ENCODE data around the gene STXBP5L.

Gene STXBP5L

DNA sequence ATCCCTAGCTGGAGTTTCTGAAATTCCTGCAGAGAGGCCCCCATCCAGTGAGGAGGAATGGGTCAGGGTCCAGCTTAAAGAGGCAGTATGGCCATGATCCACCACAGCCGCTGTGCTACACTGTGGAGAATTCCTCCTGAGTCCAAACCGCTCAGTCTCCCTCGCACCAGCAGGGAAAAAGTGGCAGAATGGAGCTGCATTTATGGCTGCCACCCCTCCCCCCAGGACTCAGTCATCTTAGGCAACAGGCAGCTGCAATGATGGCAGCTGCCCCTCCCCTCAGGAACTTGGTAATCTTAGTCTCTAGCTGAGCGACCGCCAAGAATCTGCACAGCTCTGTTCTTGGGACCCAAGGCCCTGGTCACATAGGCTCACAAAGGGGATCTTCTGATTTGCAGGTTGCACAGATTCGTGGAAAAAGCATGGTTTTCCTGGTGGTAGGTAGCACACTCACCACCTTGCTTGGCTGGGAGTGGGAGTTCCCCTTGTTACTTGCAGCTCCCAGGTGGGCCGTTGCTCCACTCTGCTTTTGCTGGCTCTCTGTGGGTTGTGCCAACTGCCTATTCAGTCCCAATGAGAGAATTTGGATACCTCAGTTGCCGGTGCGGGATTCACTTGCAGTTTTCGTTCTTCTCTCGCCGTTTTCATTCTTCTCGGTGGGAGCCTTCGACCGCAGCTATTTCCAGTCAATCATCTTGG is 204.1 kb downstream of the STXBP5L start:
- TF ChIP-seq, protein P1, sequence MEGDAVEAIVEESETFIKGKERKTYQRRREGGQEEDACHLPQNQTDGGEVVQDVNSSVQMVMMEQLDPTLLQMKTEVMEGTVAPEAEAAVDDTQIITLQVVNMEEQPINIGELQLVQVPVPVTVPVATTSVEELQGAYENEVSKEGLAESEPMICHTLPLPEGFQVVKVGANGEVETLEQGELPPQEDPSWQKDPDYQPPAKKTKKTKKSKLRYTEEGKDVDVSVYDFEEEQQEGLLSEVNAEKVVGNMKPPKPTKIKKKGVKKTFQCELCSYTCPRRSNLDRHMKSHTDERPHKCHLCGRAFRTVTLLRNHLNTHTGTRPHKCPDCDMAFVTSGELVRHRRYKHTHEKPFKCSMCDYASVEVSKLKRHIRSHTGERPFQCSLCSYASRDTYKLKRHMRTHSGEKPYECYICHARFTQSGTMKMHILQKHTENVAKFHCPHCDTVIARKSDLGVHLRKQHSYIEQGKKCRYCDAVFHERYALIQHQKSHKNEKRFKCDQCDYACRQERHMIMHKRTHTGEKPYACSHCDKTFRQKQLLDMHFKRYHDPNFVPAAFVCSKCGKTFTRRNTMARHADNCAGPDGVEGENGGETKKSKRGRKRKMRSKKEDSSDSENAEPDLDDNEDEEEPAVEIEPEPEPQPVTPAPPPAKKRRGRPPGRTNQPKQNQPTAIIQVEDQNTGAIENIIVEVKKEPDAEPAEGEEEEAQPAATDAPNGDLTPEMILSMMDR (conservative IDR thresholded peaks at IDR 0.05; ENCODE audit: low read length): no peak
- TF ChIP-seq EZH2phosphoT487 (IDR thresholded peaks at IDR 0.05; ENCODE audit: borderline replicate concordance): no peak
- Histone ChIP-seq H3K4me1 (ENCODE audit: insufficient read depth, low read length, poor library complexity, severe bottlenecking) (no peaks in the 10 kb centered on the region), H3K9me3 (ENCODE audit: insufficient read depth, low read depth, low read length) (no peaks in the 10 kb centered on the region), H3K36me3 (ENCODE audit: insufficient read depth, low read length) (no peaks in the 10 kb centered on the region), H3K4me2 (ENCODE audit: low read depth, low read length, poor library complexity, severe bottlenecking) (no peak overlapping the region), H3K9ac (ENCODE audit: low read depth, low read length, poor library complexity, severe bottlenecking) (no peak overlapping the region), H3F3A (ENCODE audit: low read depth) (no peaks in the 10 kb centered on the region), H4K20me1 (ENCODE audit: insufficient read depth, low read length, poor library complexity, severe bottlenecking) (no peaks in the 10 kb centered on the region), H3K4me3 (ENCODE audit: low read length, poor library complexity, severe bottlenecking) (no peak overlapping the region), H3K9me2 (replicated peaks; ENCODE audit: low read depth, low read length) (no peaks in the 10 kb centered on the region), H3K27me3 (ENCODE audit: insufficient read depth, low read length, poor library complexity, severe bottlenecking) (no peaks in the 10 kb centered on the region), H3K79me2 (ENCODE audit: insufficient read depth, low read length) (no peaks in the 10 kb centered on the region), H2AFZ (ENCODE audit: low read length) (no peak overlapping the region)

DNA sequence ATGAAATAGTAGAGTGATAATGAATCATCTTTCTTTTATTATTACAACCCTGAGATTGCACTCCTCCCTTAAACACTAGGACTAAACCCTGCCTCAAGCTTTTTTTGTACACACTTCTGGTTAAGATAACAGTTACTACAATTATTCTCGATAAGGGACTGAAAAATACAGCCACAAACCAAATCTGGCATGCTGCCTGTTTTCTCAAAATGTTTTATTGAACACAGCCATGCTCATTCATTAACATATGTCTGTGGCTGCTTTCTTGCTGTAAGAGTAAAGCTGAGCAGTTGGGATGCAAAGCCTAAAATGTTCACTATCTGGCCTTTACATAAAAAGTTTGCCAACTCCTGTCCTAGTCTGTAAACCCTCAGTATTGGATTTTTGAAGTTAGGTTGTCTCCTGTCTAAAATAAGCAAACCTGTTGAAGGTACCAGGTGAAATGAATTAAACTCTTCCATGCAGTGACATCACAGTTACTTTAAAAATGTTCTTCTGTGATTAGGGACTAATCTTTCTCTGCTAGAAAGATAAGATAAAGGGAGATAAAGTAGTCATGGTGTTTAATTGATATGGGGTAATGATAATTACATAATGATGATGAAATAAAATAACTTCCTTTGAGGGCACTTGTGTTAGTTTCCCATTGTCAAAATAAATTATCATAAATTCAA is 218.2 kb downstream of the STXBP5L start:
- Histone ChIP-seq H3K9me3 (ENCODE audit: insufficient read depth, low read depth, low read length) (no peaks in the 10 kb centered on the region), H3K27me3 (ENCODE audit: insufficient read depth, low read length, poor library complexity, severe bottlenecking) (no peaks in the 10 kb centered on the region), H3K4me2 (ENCODE audit: low read depth, low read length, poor library complexity, severe bottlenecking) (no peak overlapping the region), H3F3A (ENCODE audit: low read depth) (no peaks in the 10 kb centered on the region), H3K4me1 (ENCODE audit: insufficient read depth, low read length, poor library complexity, severe bottlenecking) (no peaks in the 10 kb centered on the region), H3K4me3 (ENCODE audit: low read length, poor library complexity, severe bottlenecking) (no peak overlapping the region), H4K20me1 (ENCODE audit: insufficient read depth, low read length, poor library complexity, severe bottlenecking) (no peaks in the 10 kb centered on the region), H3K9ac (ENCODE audit: low read depth, low read length, poor library complexity, severe bottlenecking) (no peak overlapping the region), H2AFZ (ENCODE audit: low read length) (no peak overlapping the region), H3K9me2 (replicated peaks; ENCODE audit: low read depth, low read length) (no peaks in the 10 kb centered on the region), H3K36me3 (ENCODE audit: insufficient read depth, low read length) (no peaks in the 10 kb centered on the region), H3K79me2 (ENCODE audit: insufficient read depth, low read length) (no peaks in the 10 kb centered on the region)
- no peak for TF ChIP-seq EZH2phosphoT487 (IDR thresholded peaks at IDR 0.05; ENCODE audit: borderline replicate concordance)
- TF ChIP-seq, protein P1 (conservative IDR thresholded peaks at IDR 0.05; ENCODE audit: low read length): no peak

DNA sequence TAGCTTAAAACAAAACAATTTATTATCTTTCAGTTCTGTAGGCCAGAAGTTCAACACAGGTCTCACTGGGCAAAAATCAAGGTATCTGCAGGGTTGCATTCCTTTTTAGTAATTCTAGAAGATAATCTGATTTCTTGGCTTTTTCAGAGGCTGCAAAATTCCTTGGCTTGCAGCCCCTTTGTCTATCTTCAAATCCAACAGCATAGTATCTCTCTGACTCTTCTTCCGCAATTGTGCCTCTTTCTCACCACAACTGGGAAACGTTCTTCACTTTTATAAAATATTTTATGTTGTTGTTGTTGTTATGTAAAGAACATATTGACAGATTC is 218.7 kb downstream of the STXBP5L start:
- Histone ChIP-seq H3K9ac (ENCODE audit: low read depth, low read length, poor library complexity, severe bottlenecking) (no peak overlapping the region), H3K36me3 (ENCODE audit: insufficient read depth, low read length) (no peaks in the 10 kb centered on the region)
- TF ChIP-seq, protein P1 (conservative IDR thresholded peaks at IDR 0.05; ENCODE audit: low read length): no peak
- no peak for TF ChIP-seq EZH2phosphoT487 (IDR thresholded peaks at IDR 0.05; ENCODE audit: borderline replicate concordance)

More for the DNA sequence above, 218.7 kb downstream of the STXBP5L start:
- Histone ChIP-seq H3K4me3 (ENCODE audit: low read length, poor library complexity, severe bottlenecking) (no peak overlapping the region), H3K9me2 (replicated peaks; ENCODE audit: low read depth, low read length) (no peaks in the 10 kb centered on the region), H3F3A (ENCODE audit: low read depth) (no peaks in the 10 kb centered on the region), H3K79me2 (ENCODE audit: insufficient read depth, low read length) (no peaks in the 10 kb centered on the region), H3K27me3 (ENCODE audit: insufficient read depth, low read length, poor library complexity, severe bottlenecking) (no peaks in the 10 kb centered on the region), H3K4me1 (ENCODE audit: insufficient read depth, low read length, poor library complexity, severe bottlenecking) (no peaks in the 10 kb centered on the region), H2AFZ (ENCODE audit: low read length) (no peak overlapping the region), H3K9me3 (ENCODE audit: insufficient read depth, low read depth, low read length) (no peaks in the 10 kb centered on the region), H3K4me2 (ENCODE audit: low read depth, low read length, poor library complexity, severe bottlenecking) (no peak overlapping the region), H4K20me1 (ENCODE audit: insufficient read depth, low read length, poor library complexity, severe bottlenecking) (no peaks in the 10 kb centered on the region)
